ENCODE measurements around the gene ME3. TPM values are rescaled to one million over a fixed set of nuclear protein-coding genes. Genes with fewer than 3 reads are reported as not detected.
A peak's percentile ranks its signal among the peaks of the same experiment; 100 is the strongest.

ME3 gene
- total RNA-seq, 2 donors from 2014 or later, result 13.8 to 20.3 TPM

- Histone ChIP-seq H3K4me3 (no peak overlapping the region), H3K27me3 (no peaks in the 10 kb centered on the region), H3K9ac (ENCODE audit: low read depth in 2 of 2, low read length in 2 of 2) (no peak overlapping the region), H3K9me3 (no peaks in the 10 kb centered on the region), H3K36me3 (no peaks in the 10 kb centered on the region), H3K4me1 (peaks cover 4% of the 10 kb centered on the region), H3K27ac (no peak overlapping the region)
- no peak for DNase-seq
- no peak for TF ChIP-seq CTCF (IDR thresholded peaks at IDR 0.05)
- intact Hi-C loops (cut with DNase I), result no loop called here
These were observed 171.8 kb downstream of the ME3 start for GRCh38 chr11:86500500-86501140.

DNA sequence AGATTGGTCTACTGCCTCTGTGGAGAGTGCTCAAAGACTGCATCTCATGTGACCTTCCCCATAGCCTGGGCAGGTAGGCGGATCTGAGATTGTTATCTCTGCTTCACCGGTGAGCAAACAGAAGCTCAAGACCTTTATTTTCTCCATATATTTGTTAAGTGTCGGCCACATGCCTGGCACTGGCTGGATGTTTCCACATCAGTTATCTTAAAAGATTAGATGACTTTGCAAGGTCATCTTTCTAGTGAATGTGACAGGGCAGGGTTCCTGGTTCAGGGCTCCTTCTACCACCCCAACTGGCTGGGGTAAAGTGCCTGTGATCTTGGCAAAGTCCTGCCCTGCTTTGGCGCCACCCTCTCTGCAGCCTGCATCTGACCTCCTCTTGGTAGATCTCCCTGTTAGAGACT is 172.7 kb downstream of the ME3 start:
- no peak overlapping the region for H3K4me3 ChIP-seq
- H3K27me3 ChIP-seq, result no peaks in the 10 kb centered on the region
- no peak overlapping the region for H3K9ac ChIP-seq (ENCODE audit: low read depth in 2 of 2, low read length in 2 of 2)
- intact Hi-C loops (cut with DNase I), result no loop called here
- no peaks in the 10 kb centered on the region for H3K36me3 ChIP-seq
- H3K9me3 ChIP-seq, result no peaks in the 10 kb centered on the region
- no peak for TF ChIP-seq CTCF (IDR thresholded peaks at IDR 0.05)
- H3K4me1 ChIP-seq, result peaks cover 4% of the 10 kb centered on the region
- no peak overlapping the region for H3K27ac ChIP-seq
- peak; percentile 60 for DNase-seq

DNA sequence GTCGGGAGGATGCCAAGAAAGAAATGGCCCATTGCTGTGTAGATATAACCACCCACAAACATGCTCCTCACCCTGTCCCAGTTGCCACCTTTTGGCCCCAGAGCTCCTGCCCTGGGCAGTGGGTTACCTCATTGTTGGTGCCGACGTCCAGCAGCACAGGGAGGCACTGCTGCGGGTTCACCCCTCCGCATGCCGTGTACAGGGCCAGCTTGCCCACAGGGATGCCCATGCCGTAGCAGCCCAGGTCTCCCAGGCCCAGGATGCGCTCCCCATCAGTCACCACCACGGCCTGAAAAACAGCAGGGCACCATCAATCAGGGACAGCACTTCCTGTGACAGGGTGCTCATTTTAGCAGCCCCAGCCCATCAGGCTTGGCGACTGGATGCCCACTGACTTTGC is 174.6 kb downstream of the ME3 start:
- intact Hi-C loops (cut with DNase I), result no loop called here
- Histone ChIP-seq H3K4me1 (peaks cover 4% of the 10 kb centered on the region), H3K9ac (ENCODE audit: low read depth in 2 of 2, low read length in 2 of 2) (no peak overlapping the region), H3K27ac (no peak overlapping the region), H3K27me3 (no peaks in the 10 kb centered on the region), H3K36me3 (no peaks in the 10 kb centered on the region), H3K9me3 (no peaks in the 10 kb centered on the region), H3K4me3 (no peak overlapping the region)
- no peak for TF ChIP-seq CTCF (IDR thresholded peaks at IDR 0.05)
- no peak for DNase-seq

DNA sequence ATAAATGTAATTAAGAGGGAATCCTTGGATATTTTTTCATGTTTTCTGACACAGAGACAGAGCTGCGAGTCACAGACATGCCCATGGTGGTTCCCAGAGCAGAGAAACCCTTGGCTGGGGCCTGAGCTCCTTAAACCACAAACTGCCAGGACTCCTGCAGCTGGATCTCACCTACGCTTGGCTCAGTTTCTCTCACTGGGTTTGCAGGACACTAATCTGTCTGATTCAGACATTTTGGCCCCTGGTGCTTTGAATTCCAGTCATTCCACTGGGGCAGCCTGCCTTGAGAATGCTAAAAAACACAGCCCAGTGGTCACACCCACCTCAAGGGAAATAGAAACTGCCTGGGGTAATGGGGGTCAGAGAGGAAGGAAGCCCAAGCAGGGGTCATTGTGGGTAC is 175.1 kb downstream of the ME3 start:
- no peak for DNase-seq
- Histone ChIP-seq H3K9me3 (no peaks in the 10 kb centered on the region), H3K4me1 (peaks cover 4% of the 10 kb centered on the region), H3K9ac (ENCODE audit: low read depth in 2 of 2, low read length in 2 of 2) (no peak overlapping the region), H3K27ac (no peak overlapping the region), H3K27me3 (no peaks in the 10 kb centered on the region), H3K36me3 (no peaks in the 10 kb centered on the region), H3K4me3 (no peak overlapping the region)
- intact Hi-C loops (cut with DNase I), result no loop called here
- no peak for TF ChIP-seq CTCF (IDR thresholded peaks at IDR 0.05)

- H3K27ac ChIP-seq, result no peak overlapping the region
- peaks cover 4% of the 10 kb centered on the region for H3K4me1 ChIP-seq
- no peak for TF ChIP-seq CTCF (IDR thresholded peaks at IDR 0.05)
- no peaks in the 10 kb centered on the region for H3K9me3 ChIP-seq
- intact Hi-C loops (cut with DNase I), result no loop called here
- H3K4me3 ChIP-seq, result no peak overlapping the region
- no peak for DNase-seq
- no peaks in the 10 kb centered on the region for H3K36me3 ChIP-seq
- H3K9ac ChIP-seq (ENCODE audit: low read depth in 2 of 2, low read length in 2 of 2), result no peak overlapping the region
- H3K27me3 ChIP-seq, result no peaks in the 10 kb centered on the region
These were observed 177.1 kb downstream of the ME3 start for GRCh38 chr11:86495351-86495750.

Measured in colonic mucosa (tissue), 4 donors.